Loucy (cell line): ENCODE results near the gene TMC5.

Experiments used
- EZH2phosphoT487 ChIP-seq: fragments of 200-600 bp; IDR thresholded peaks from 2 replicates; pipeline ENCODE4 v1.6.1; 2018; ENCODE audit warnings: antibody characterized with exemption, mild to moderate bottlenecking, moderate library complexity, borderline replicate concordance
- TF ChIP-seq, protein P1 (sequence below): fragments of 200-600 bp; sonication (generic); conservative IDR thresholded peaks from 2 replicates; pipeline ENCODE4 v1.5.1; 2014; ENCODE audit warnings: mild to moderate bottlenecking, antibody characterized with exemption, low read length

DNA sequence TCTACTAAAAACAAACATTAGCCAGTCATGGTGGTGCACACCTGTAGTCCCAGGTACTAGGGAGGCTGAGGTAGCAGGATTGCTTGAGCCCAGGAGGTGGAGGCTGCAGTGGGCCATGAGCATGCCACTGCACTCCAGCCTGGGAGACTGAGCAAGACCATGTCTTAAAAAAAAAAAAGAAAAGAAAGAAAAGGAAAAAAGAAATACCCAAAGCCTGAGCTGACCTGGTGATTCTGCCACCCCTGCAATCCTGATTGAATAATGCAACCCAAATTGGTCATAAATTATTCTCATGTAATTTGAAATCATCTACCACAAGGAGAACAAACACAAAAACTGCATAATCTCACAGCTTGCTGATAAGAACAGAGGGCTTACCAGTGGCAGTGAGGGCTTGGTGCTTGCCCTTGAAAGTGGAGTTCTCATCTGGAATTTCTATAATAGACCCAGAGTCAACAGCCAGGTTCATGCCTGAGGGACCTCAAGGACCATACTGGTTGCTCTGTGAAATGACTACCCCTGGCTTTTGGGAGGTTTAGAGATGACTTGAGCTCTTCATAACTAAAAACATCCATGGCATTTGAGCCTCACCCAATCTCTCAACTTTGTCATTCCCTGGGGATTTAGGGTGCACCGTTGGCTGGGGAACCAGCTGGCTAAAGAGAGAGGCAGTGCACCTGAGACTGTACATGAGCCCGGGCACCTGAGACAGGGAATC, 35.4 kb upstream of the TMC5 start:
- TF ChIP-seq, protein P1, sequence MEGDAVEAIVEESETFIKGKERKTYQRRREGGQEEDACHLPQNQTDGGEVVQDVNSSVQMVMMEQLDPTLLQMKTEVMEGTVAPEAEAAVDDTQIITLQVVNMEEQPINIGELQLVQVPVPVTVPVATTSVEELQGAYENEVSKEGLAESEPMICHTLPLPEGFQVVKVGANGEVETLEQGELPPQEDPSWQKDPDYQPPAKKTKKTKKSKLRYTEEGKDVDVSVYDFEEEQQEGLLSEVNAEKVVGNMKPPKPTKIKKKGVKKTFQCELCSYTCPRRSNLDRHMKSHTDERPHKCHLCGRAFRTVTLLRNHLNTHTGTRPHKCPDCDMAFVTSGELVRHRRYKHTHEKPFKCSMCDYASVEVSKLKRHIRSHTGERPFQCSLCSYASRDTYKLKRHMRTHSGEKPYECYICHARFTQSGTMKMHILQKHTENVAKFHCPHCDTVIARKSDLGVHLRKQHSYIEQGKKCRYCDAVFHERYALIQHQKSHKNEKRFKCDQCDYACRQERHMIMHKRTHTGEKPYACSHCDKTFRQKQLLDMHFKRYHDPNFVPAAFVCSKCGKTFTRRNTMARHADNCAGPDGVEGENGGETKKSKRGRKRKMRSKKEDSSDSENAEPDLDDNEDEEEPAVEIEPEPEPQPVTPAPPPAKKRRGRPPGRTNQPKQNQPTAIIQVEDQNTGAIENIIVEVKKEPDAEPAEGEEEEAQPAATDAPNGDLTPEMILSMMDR, result no peak
- TF ChIP-seq EZH2phosphoT487, result no peak
